DMS 273 treated with DMSO at 0.1 percent for 48 hours (cell line): ENCODE measurements around the gene CAMKMT.

Experiments used
- DNase-seq: peaks from one replicate; lab custom pipeline; 2025; lab: John Stamatoyannopoulos, UW

CAMKMT gene

GRCh38 chr2:44801289-44801840, 439.6 kb downstream of the CAMKMT start:
- DNase-seq: no peak

GRCh38 chr2:44801841-44802776, 440.4 kb downstream of the CAMKMT start:
- no peak for DNase-seq

GRCh38 chr2:44802777-44803424, 441.2 kb downstream of the CAMKMT start:
- DNase-seq: no peak

GRCh38 chr2:44804406-44805265, 442.9 kb downstream of the CAMKMT start:
- DNase-seq: no peak

- no peak for DNase-seq
Observed at GRCh38 chr2:44805401-44806235, 443.9 kb downstream of the CAMKMT start.

- DNase-seq: no peak
Observed at GRCh38 chr2:44807201-44808025, 445.7 kb downstream of the CAMKMT start.

GRCh38 chr2:44810892-44811530, 449.3 kb downstream of the CAMKMT start:
- no peak for DNase-seq

GRCh38 chr2:44813165-44813564, 451.4 kb downstream of the CAMKMT start:
- no peak for DNase-seq

GRCh38 chr2:44813658-44814057, 451.9 kb downstream of the CAMKMT start:
- DNase-seq: no peak

- no peak for DNase-seq
Observed at GRCh38 chr2:44817256-44817655, 455.5 kb downstream of the CAMKMT start.

GRCh38 chr2:44817673-44818335, 456.1 kb downstream of the CAMKMT start:
- no peak for DNase-seq

- DNase-seq: no peak
Observed at GRCh38 chr2:44819061-44819460, 457.3 kb downstream of the CAMKMT start.

- DNase-seq: no peak
Observed at GRCh38 chr2:44821500-44821899, 459.8 kb downstream of the CAMKMT start.

- DNase-seq: no peak
Observed at GRCh38 chr2:44822174-44822573, 460.4 kb downstream of the CAMKMT start.
